NOMO-1 treated with dmso at 0.1 percent for 144 hours (cell line): ENCODE results near the gene DDX39A.
"Not testable (repeated sequence)": the region's sequence is repeated elsewhere in the genome, so short reads cannot be mapped to it uniquely, and the experiment has no call there.

Source experiments
- DNase-seq: peaks from one replicate; lab custom pipeline; 2025; ENCODE audit not compliant: unreplicated experiment; lab: John Stamatoyannopoulos, UW

DDX39A gene

DNA sequence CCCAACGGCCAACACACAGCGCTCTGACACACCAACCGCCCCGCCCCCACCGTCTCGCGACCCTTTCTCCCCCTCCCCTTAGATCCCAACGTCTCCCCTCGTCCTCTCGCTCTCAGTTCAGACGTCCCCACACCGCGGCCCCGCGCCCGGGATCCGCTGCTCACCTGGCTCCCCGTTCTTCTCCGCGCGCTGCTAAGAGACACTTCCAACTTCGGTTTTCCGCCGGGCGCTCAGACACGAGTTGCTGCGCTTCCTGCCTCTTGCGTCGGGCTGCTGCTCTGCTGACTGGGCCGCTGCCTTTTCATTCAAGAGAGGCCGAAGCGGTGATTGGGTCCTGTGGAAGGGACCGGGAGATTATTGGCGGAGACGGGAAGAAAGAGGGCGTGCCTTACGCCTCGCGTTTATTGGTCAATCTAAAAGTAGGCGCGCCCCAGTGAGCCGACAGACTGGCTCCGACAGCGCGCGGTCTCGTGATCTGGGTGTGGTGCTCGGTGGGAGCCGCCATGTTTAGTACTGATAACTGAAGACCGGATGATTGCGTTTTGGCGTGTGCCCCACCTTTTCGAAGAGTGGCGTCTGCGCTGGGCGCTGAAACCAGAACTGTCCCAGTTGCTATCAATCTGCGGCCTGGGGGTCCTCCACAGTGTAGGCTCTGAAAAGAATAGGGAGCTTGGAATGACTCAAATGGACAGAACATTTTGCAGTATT lies at the start of gene DDX39A:
DDX39A (minus strand) TSS at position 236 of the 708 bp plus-strand sequence. CDS start 6,121 bp downstream, outside the sequence.
- peak; percentile 99 for DNase-seq

DNA sequence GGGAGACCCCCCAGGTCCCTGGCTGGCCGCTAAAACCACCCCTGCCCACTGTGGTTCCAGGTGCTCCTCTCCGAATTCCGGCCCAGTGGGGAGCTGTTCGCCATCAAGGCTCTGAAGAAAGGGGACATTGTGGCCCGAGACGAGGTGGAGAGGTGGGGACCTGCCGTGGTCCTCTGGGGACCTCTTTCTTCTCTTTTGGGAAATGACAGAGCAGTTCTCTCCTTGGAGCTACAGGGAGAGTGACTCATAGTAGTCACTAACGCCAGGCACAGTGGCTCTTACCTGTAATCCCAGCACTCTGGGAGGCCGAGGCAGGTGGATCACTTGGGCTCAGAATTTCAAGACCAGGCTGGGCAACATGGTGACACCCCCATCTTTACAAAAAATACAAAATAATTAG lies 48.7 kb upstream of the DDX39A start:
- DNase-seq = no peak

DNA sequence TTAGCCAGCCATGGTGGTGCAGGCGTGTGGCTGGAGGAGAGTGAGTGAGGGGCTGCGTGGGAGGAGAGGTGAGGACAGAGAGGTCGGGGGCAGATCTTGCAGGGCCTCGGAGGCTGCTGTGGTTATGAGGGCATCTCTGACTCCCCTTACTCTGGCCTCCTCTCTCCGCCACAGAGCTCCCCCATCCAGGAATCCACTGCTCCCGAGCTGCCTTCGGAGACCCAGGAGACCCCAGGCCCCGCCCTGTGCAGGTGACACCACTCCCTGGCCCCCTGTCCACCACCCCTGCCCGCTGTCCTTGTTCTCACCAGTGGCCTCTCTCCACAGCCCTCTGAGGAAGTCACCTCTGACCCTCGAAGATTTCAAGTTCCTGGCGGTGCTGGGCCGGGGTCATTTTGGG lies 48.2 kb upstream of the DDX39A start:
- no peak for DNase-seq

DNA sequence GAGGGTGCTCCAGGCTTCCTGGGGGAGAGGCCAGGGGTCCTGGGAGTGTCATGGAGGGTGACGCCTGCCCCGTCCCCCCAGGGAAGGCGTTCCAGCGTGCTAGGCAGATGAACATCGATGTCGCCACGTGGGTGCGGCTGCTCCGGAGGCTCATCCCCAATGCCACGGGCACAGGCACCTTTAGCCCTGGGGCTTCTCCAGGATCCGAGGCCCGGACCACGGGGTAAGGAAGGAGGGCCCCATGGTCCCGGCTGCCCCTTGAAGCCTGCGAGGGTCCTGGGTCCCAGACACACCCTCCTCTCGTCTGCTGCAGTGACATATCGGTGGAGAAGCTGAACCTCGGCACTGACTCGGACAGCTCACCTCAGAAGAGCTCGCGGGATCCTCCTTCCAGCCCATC lies 44.6 kb upstream of the DDX39A start:
- no peak for DNase-seq

DNA sequence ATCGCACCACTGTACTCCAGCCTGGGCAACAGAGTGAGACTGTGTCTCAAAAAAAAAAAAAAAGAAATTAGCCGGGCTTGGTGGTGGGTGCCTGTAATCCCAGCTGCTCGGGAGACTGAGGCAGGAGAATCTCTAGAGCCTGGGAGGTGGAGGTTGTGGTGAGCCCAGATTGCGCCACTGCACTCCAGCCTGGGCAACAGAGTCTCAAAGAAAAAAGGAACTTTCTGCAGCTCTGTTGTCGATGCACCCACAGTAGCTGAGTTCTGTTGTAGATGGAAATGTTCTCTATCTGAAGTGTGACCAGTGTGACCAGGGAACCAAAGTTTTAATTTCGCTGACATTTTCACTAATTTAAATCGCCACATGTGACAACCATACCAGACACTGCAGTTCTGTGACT lies 43.3 kb upstream of the DDX39A start:
- not testable (repeated sequence) for DNase-seq

DNA sequence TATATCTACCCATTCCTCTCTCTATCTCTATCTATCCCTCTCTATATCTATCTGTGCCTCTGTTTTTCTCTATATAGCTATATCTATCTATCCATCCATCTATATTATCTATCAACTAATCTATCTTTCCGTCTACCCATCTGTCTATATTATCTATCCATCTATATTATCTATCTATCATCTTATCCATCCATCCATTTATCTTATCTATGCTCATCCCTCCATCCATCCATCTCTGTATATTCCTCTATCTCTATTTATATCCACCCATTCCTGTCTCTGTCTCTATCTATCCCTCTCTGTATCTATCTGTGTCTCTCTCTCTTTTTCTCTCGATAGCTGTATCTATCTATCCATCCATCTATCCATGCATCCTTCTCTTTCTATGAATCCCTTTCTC lies 41.8 kb upstream of the DDX39A start:
- DNase-seq = no peak

DNA sequence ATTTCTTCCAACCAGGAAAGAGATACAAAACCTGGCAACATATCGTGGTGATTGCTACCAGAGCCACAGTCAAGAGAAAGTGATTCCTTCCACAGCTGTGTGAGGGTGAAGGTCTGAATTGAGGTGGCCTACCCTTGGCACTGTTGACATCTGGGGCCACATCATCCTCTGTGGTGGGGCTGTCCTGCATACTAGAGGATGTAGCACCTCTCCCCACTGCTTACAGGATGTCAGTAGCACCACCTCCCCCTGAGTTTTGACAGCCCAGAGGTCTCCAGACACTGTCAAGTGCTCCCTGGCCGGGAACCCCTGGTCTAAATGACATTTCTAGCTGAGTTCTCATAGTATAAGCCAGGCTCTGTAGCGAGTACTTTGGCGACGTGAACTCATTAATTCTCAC lies 40.6 kb upstream of the DDX39A start:
- no peak for DNase-seq

DNA sequence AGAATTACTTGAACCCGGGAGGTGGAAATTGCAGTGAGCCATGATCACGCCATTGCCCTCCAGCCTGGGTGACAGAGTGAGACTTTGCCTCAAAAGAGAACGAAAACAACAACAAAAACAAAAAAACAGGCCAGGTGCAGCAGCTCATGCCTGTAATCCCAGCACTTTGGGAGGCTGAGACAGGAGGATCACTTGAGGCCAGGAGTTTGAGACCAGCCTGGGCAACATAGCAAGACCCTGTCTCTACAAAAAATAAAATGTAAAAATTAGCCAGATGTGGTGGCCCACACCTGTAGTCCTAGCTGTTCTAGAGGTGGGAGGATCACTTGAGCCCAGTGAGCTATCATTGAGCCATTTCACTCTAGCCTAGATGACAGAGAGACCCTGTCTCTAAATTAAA lies 33.2 kb upstream of the DDX39A start:
- not testable (repeated sequence) for DNase-seq

DNA sequence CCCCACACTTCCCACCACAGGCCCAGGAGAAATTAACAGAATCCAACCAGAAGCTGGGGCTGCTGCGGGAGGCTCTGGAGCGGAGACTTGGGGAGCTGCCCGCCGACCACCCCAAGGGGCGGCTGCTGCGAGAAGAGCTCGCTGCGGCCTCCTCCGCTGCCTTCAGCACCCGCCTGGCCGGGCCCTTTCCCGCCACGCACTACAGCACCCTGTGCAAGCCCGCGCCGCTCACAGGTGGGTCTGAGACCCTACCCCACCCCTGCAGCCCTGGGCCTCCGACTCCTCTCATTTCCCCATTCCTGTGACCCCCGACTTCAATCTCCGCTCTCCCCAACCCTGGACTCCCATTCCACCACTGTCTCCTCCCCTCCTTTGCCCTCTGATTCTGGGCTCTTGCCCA lies 31.7 kb upstream of the DDX39A start:
- DNase-seq = no peak

DNA sequence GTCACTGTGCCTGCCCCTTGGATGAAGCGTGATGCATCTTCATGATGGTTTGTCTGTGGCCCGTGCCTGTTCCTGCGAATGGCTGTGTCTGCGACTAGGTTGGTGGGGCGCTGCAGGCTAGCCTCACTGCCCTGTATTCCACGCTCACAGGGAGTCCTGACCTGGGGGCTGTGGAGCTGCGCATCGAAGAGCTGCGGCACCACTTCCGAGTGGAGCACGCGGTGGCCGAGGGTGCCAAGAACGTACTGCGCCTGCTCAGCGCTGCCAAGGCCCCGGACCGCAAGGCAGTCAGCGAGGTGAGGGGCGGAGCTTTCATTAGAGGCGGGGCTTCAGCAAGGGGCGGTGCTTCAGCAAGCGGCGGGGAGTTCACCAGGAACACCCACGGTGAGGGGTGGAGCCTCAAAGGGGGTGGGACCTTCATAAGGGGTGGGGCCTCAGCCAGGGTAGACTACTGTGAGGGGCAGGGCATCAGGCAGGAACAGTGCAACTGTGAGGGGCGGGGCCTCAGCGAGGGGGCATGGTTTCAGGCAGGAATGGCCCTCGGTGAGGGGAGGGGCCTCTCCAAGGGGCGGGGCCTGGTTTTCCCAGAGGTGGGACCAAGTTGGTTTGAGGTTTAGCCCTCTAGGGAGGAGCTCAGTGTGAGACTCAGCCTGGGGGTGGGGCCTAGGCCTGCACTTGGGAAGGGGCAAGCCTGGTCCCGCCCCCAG lies 31.2 kb upstream of the DDX39A start:
- DNase-seq = no peak

DNA sequence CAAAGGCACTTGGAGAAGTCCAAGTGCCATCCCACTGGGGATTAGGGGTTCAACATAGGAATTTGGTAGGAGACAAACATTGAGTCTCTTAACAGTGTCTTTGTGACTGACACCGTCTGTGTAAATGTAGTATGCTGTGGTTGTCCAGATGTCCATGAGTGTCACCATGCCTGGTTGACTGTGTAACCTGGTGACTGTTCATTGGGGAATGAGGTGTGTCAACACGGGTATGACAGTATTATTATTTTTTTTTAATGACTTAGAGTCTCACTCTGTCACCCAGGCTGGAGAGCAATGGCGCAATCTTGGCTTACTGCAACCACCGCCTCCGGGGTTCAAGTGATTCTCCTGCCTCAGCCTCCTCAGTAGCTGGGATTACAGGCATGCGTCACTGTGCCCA lies 30.2 kb upstream of the DDX39A start:
- no peak for DNase-seq

DNA sequence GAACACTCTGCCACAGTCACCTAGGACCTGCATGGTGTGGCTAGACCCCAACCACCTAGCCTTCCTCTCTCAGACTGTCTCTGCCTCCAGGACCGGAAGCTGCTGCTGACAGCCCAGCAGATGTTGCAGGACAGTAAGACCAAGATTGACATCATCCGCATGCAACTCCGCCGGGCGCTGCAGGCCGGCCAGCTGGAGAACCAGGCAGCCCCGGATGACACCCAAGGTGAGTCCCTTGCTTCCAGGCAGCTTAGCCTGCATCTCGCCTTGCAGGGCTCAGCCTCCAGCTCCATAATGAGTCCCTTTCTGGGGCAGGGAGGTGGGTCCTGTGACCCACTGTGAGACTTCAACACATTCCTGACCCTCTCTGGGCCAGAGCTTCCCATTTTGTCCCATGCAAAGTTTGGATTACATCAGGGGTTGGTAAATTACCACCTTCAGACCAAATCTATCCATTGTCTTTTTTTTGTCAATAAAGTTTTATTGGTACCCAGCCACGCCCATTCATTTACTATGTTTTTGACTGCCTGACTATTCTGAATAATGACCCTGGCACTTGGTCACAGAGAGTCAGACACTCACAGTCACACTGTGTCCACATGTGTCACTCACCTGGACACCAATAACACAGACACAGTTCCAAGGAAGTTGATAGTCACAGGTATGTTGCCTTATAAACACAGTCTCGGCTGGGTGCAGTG lies 27.3 kb upstream of the DDX39A start:
- DNase-seq = no peak

DNA sequence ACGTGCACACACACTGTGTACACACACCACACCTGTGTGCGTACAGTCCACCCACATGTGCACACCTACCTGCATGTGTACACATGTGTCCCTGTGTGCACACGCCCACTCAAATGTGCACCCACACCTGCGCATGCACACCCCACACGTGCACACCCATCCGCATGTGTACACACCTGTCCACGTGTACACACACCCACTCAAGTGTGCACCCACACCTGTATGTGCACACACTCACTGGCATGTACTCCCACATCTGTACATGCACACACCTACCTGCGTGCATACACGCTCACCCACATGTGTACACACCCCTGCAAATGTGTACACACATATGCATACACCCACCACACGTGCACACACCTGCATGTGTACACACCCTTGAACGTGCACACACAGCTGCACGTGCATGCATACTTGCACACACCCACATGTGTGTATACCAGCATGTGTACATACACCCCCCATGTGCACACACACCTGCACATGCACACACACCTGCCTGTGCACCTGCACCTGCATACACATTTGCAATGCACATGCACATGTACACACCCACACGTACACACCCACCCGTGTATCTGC lies 24.6 kb upstream of the DDX39A start:
- DNase-seq = no peak

DNA sequence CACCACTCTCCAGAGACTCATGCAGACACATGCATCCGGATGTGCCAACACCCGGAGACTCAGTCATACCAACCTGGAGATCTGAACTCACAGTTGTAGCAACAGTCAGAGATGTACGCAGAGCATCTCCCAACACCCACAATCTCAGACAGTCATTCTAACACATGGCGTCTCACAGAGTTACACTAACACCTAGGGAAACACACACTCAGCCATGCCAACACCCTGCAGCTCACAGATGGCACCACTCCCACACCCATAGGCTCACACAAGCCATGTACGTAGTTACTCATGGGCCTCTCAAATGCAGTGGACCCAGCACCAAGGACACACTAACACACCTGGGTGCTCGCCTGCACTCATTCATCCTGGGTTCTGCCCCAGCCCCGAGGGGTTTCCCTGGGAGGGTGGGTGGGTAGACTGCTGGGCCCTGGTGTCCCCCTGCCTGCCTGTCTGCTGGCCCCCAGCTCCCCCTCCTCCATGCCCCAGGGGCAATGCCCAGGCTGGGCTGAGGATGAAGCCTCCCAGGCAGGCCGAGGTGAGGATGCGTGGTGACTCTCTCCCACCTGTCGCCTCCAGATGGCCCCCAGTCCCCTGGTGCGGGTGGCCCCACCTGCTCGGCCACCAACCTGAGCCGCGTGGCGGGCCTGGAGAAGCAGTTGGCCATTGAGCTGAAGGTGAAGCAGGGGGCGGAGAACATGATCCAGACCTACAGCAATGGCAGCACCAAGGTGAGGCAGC lies 23.9 kb upstream of the DDX39A start:
- DNase-seq = no peak

DNA sequence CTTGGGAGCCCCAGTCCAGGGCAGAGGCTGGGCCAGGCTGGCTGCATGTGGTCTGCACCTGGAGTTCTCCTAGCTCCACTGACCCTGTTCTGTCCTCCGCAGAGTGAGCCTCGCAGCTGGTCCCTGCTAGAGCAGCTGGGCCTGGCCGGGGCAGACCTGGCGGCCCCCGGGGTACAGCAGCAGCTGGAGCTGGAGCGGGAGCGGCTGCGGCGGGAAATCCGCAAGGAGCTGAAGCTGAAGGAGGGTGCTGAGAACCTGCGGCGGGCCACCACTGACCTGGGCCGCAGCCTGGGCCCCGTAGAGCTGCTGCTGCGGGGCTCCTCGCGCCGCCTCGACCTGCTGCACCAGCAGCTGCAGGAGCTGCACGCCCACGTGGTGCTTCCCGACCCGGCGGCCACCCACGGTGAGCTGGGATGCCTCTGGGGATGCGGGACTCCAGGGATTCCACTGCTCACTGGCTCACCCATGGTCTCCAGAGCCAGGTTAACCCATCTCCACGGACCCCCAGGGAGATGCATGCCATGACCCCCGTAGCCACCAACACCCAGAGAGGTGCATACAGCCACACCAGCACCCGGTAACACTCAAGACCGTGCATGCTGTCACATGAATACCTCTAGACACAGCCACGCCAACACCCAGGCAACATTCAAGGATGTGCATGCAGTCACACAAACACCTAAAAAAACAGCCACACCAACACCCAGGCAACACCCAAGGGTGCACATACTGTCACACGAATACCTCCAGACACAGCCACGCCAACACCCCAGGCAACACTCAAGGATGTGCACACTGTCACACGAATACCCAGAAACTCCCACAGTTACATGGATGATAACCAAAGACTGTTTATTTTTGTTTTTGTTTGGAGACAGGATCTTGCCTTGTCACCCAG lies 22.1 kb upstream of the DDX39A start:
- DNase-seq = no peak

DNA sequence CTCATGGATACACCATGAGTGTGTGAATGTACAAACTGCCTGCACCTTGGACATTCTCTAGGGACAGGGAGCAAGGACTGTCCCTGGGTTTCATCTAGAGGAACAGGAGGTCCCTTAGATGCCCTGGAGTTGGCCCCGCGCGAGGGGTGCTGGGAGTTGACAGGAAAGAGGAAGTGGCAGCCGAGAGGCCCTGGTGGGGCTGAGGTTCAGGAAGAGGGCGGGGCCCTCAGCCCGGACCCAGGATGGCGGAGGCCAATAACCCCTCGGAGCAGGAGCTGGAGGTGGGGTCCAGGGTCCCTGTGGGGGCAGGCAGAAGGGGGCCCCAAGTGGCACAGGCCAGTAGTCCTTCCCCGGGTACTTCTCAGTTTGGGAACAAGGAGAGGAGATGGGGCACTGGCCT lies 20.9 kb upstream of the DDX39A start:
- peak; percentile 95 for DNase-seq

DNA sequence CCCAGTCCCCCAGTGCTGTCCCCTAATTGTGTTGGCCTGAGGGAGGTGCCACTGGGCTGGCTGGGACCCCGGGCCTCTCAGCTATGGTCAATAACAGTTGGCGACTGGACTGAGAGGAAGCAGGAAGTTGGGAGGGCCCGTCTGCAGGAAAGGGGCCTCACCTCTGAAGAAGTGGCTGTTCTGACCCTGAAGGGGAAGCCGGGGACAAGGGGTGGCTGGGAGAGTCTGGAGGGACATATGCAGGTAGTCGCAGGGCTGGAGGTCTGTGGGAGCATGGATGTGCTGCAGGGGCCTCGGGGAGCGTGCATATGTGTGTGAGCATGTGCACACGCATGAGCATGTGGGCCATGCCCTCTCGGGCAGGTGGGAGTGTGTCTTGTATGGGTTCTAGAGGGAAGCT lies 19.9 kb upstream of the DDX39A start:
- no peak for DNase-seq

DNA sequence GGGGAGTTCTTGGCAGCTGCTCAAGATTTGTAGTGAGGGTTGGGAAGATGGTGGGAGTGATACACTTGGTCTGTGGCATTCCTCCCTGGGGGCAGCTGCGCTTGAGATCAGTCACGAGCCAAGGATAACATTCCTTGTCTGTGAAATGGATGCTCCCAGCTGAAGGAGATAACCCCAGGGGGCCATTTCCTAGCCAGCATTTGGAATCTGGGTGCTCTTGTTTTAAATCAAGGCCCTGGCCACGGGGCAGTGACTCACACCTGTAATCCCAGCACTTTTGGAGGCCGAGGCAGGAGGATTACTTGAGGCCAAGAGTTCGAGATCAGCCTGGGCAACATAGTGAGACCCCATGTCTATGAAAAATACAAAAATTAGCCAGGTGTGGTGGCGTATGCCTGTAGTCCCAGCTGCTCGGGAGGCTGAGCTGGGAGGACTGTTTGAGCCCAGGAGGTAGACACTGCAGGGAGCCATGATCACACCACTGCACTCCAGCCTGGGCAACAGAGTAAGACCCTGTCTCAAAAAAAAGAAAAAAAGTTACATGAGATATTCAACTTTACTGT lies 18.5 kb upstream of the DDX39A start:
- no peak for DNase-seq

DNA sequence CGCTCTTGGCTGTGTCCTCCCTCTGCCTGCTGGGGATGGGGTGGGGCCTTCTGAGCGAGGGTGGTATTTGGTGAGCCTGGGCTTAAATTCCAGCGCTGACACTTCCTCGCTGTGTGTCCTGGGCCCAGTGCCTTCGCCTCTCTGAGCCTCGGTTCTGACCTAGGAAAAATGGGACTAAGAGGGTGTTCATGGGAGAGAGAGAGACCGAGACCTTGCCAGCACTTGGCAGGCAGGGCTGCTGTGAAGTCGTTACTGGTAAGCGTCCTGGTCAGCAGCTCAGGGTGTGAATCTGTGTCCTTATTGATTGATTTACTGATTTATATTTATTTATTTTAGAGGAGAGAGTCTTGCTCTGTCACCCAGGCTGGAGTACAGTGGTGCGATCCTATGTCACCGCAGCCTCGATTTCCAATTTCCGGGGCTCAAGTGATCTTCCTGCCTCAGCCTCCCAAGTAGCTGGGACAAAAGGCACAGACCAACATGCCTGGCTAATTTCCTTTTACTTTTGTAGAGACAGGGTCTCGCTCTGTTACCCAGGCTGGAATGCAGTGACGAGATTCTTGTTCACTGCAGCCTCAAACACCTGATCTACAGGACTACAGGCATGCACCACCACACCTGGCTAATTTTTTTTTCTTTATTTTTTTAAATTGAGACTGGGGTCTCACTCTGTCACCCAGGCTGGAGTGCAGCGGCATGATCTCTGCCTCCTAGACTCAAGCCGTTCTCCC lies 16.3 kb upstream of the DDX39A start:
- DNase-seq = no peak
